K562 (cell line): ENCODE data around the gene CPSF4L. TPM values are rescaled to one million over a fixed set of nuclear protein-coding genes. Genes with fewer than 3 reads are reported as not detected.

Experiments
- ATAC-seq: fragments of 200-7000 bp; cut with Tn5 transposase; 3 replicates; pipeline ENCODE4 v1.9.1; 2020; ENCODE audit warnings: moderate library complexity
- BruUV-seq: library from RNA; stranded (reverse); fragments of 400-500 nt; replicated peaks from 2 replicates; lab custom pipeline; 2021; lab: Mats Ljungman, UMichigan
- CTCF ChIA-PET: fragments of 300-600 bp; formaldehyde crosslinking; extraction: SDS; loops from one replicate; lab custom pipeline; 2021; ENCODE audit warnings: low intra/inter-chr PET ratio; lab: Yijun Ruan, JAX
- POLR2A ChIA-PET: fragments of 300-600, 350-650 bp; sonication (Branson Sonifier 250); formaldehyde crosslinking; extraction: SDS; loops from one replicate; lab custom pipeline; 2021; ENCODE audit warnings: antibody characterized with exemption, inconsistent platforms; lab: Yijun Ruan, JAX
- DNase-seq, 4 experiments: peaks; one replicate each; pipeline versions ENCODE4 v3.0.0 to v3.0.0-alpha.2; 2011 to 2018; ENCODE audit warnings: low spot score in 3 of 4, mixed read lengths in 3 of 4; ENCODE audit errors: extremely low read depth in 1 of 4
- FAIRE-seq: peaks from 2 replicates; lab custom pipeline; 2011; peaks lifted over from hg19 to GRCh38; lab: Jason Lieb, UNC
- H2AFZ ChIP-seq: 2 replicates; pipeline ENCODE4 v1.6.0; 2011; ENCODE audit warnings: low read depth, low read length, control low read depth, inconsistent platforms
- H3K27ac ChIP-seq: fragments of 200-600 bp; 3 replicates; pipeline ENCODE4 v1.8.0; 2011; ENCODE audit warnings: low read depth, mild to moderate bottlenecking, control low read depth, inconsistent platforms, low read length, moderate library complexity, mixed read lengths; ENCODE audit errors: extremely low read depth
- H3K27me3 ChIP-seq, 2 experiments: fragments of 300-600 bp in 1 of 2; 2 replicates in 1 of 2; 3 replicates in 1 of 2; pipeline versions ENCODE4 v1.6.0 to v1.8.0; 2011; ENCODE audit warnings: inconsistent platforms in 2 of 2, low read length in 2 of 2, mild to moderate bottlenecking in 1 of 2, mixed read lengths in 1 of 2, moderate library complexity in 1 of 2; ENCODE audit not compliant: control insufficient read depth in 2 of 2, insufficient read depth in 2 of 2
- H3K36me3 ChIP-seq: fragments of 300-600 bp; 3 replicates; pipeline ENCODE4 v1.8.0; 2011; ENCODE audit warnings: mild to moderate bottlenecking, low read length, inconsistent platforms; ENCODE audit not compliant: control insufficient read depth, insufficient read depth
- H3K4me1 ChIP-seq, 2 experiments: fragments of 200-600 bp in 1 of 2; replicated peaks in 1 of 2; 2 replicates in 1 of 2; 3 replicates in 1 of 2; pipeline versions ENCODE4 v1.5.1 to v1.8.0; 2011; ENCODE audit warnings: inconsistent platforms in 2 of 2, low read length in 2 of 2, mild to moderate bottlenecking in 1 of 2, mixed read lengths in 1 of 2, moderate library complexity in 1 of 2; ENCODE audit not compliant: control insufficient read depth in 2 of 2, insufficient read depth in 2 of 2
- H3K4me2 ChIP-seq: 2 replicates; pipeline ENCODE4 v1.6.1; 2011; ENCODE audit warnings: low read length, control low read depth, inconsistent platforms, mixed read lengths; ENCODE audit not compliant: insufficient read depth
- H3K4me3 ChIP-seq: fragments of 200-600 bp; sonication (generic), shearing (Covaris generic); 2 replicates; pipeline ENCODE4 v1.5.1; 2016; ENCODE audit warnings: control low read depth, inconsistent platforms
- H3K79me2 ChIP-seq: fragments of 200-600 bp; 3 replicates; pipeline ENCODE4 v1.8.0; 2011; ENCODE audit warnings: low read length, inconsistent platforms; ENCODE audit not compliant: control insufficient read depth, insufficient read depth
- H3K9ac ChIP-seq, 2 experiments: 2 replicates each; pipeline versions ENCODE4 v1.6.0 to v1.6.1; 2011; ENCODE audit warnings: low read depth in 2 of 2, low read length in 2 of 2, control low read depth in 1 of 2, inconsistent platforms in 1 of 2, mild to moderate bottlenecking in 1 of 2, mixed read lengths in 1 of 2; ENCODE audit not compliant: insufficient read depth in 1 of 2
- H3K9me1 ChIP-seq: one replicate; pipeline ENCODE4 v1.6.0; 2011; ENCODE audit warnings: inconsistent platforms, mild to moderate bottlenecking, low read length, moderate library complexity; ENCODE audit not compliant: control insufficient read depth, insufficient read depth
- H3K9me3 ChIP-seq: replicated peaks from 2 replicates; pipeline ENCODE4 v1.5.1; 2011; ENCODE audit warnings: low read depth, low read length, inconsistent platforms; ENCODE audit not compliant: control insufficient read depth, insufficient read depth
- H4K20me1 ChIP-seq: replicated peaks from 2 replicates; pipeline ENCODE4 v1.6.1; 2011; ENCODE audit warnings: low read length, inconsistent platforms, mixed read lengths; ENCODE audit not compliant: control insufficient read depth, insufficient read depth
- BDP1 ChIP-seq: IDR thresholded peaks from 3 replicates; pipeline ENCODE4 v1.6.1; 2011; ENCODE audit not compliant: insufficient read length, insufficient read depth
- CEBPG ChIP-seq, 3 experiments: fragments of 200-800 bp in 1 of 3; sonication (Bioruptor generic) in 1 of 3; sonication (generic) in 1 of 3; formaldehyde crosslinking in 1 of 3; IDR thresholded peaks in 2 of 3; conservative IDR thresholded peaks in 1 of 3; 2 replicates each; pipeline versions ENCODE4 v1.6.1 to v1.8.0; 2016 to 2022; ENCODE audit warnings: missing compliant biosample characterization in 2 of 3, missing genetic modification characterization in 2 of 3, mild to moderate bottlenecking in 1 of 3, missing genetic modification reagents in 1 of 3
- EP300 ChIP-seq: IDR thresholded peaks from 2 replicates; pipeline ENCODE4 v1.6.1; 2012; ENCODE audit warnings: low read length, improper control_type of control experiment
- GATAD2B ChIP-seq: fragments of 450-650 bp; IDR thresholded peaks from 2 replicates; pipeline ENCODE4 v1.6.1; 2017; ENCODE audit warnings: mild to moderate bottlenecking, borderline replicate concordance
- IRF2 ChIP-seq: sonication (generic); formaldehyde crosslinking; IDR thresholded peaks from 2 replicates; pipeline ENCODE4 v1.8.1; 2022; ENCODE audit warnings: mild to moderate bottlenecking, missing genetic modification reagents
- NR2C2 ChIP-seq, 2 experiments: fragments of 200-800 bp in 1 of 2; sonication (Bioruptor generic) in 1 of 2; sonication (generic) in 1 of 2; formaldehyde crosslinking in 1 of 2; IDR thresholded peaks; 2 replicates each; pipeline versions ENCODE4 v1.6.1 to v1.8.0; 2016 to 2022; ENCODE audit warnings: mild to moderate bottlenecking in 1 of 2, missing compliant biosample characterization in 1 of 2, missing genetic modification characterization in 1 of 2, missing genetic modification reagents in 1 of 2
- POLR2A ChIP-seq: fragments of 450-650 bp; conservative IDR thresholded peaks from 2 replicates; pipeline ENCODE4 v1.6.1; 2016
- POLR3G ChIP-seq: IDR thresholded peaks from 2 replicates; pipeline ENCODE4 v1.6.1; 2011; ENCODE audit not compliant: insufficient read length, insufficient replicate concordance; ENCODE audit errors: extremely low read depth
- RAD51 ChIP-seq: fragments of 450-650 bp; IDR thresholded peaks from 2 replicates; pipeline ENCODE4 v1.7.1; 2016; ENCODE audit warnings: low read depth, mild to moderate bottlenecking, borderline replicate concordance
- RBM34 ChIP-seq: fragments of 200-400 bp; formaldehyde crosslinking; IDR thresholded peaks from 2 replicates; pipeline ENCODE4 v1.6.1; 2018; ENCODE audit warnings: low read length, borderline replicate concordance; ENCODE audit not compliant: insufficient read depth
- SAFB2 ChIP-seq: fragments of 200-400 bp; formaldehyde crosslinking; IDR thresholded peaks from 2 replicates; pipeline ENCODE4 v1.6.1; 2018; ENCODE audit warnings: borderline replicate concordance, low read length, low read depth, moderate library complexity; ENCODE audit not compliant: severe bottlenecking
- SIN3B ChIP-seq: fragments of 450-650 bp; IDR thresholded peaks from 2 replicates; pipeline ENCODE4 v1.6.1; 2017; ENCODE audit warnings: low read depth, mild to moderate bottlenecking, moderate library complexity
- SIRT6 ChIP-seq: IDR thresholded peaks from one replicate; pipeline ENCODE4 v1.6.1; 2012; ENCODE audit warnings: low read depth, mild to moderate bottlenecking, control low read depth, inconsistent platforms, low read length, moderate library complexity
- SRSF7 ChIP-seq: fragments of 200-400 bp; formaldehyde crosslinking; optimal IDR thresholded peaks from 2 replicates; pipeline ENCODE3; 2017; ENCODE audit warnings: mild to moderate bottlenecking, low read depth, low read length
- TAF15 ChIP-seq: fragments of 200-400 bp; formaldehyde crosslinking; IDR thresholded peaks from 2 replicates; pipeline ENCODE4 v1.6.1; 2017; ENCODE audit warnings: mild to moderate bottlenecking, low read depth, low read length, moderate library complexity
- TRIM28 ChIP-seq: fragments of 450-650 bp; IDR thresholded peaks from 2 replicates; pipeline ENCODE4 v1.6.1; 2017
- ZNF140 ChIP-seq: fragments of 250-450 bp; sonication (Bioruptor Pico); IDR thresholded peaks from 2 replicates; pipeline ENCODE4 v1.8.0; 2021; ENCODE audit warnings: moderate library complexity, mild to moderate bottlenecking, inconsistent platforms
- ZNF398 ChIP-seq: fragments of 250-450 bp; sonication (Bioruptor Pico); IDR thresholded peaks from 2 replicates; pipeline ENCODE4 v1.8.0; 2021; ENCODE audit warnings: moderate library complexity, mild to moderate bottlenecking, inconsistent platforms
- ZNF561 ChIP-seq: fragments of 450-650 bp; formaldehyde crosslinking; conservative IDR thresholded peaks from 2 replicates; pipeline ENCODE4 v1.4.0; 2020; ENCODE audit warnings: mild to moderate bottlenecking, moderate library complexity
- ZNF583 ChIP-seq: fragments of 250-450 bp; sonication (Bioruptor Pico); IDR thresholded peaks from 2 replicates; pipeline ENCODE4 v1.4.0; 2020
- ZNF766 ChIP-seq: fragments of 200-800 bp; sonication (Bioruptor generic); conservative IDR thresholded peaks from 2 replicates; pipeline ENCODE4 v1.6.1; 2016; ENCODE audit warnings: missing genetic modification characterization, missing compliant biosample characterization
- WGBS: fragments of 100-300 bp; shearing (Covaris generic); methylation state at CpG from one replicate; pipeline ENCODE4 v1.1.6; 2016; ENCODE audit warnings: low coverage, mixed read lengths; ENCODE audit not compliant: insufficient coverage; ENCODE audit errors: missing lambda C conversion rate; 5-methylcytosine and 5-hydroxymethylcytosine counted together
- in situ Hi-C: fragments of 300-500 bp; cut with MboI; formaldehyde crosslinking; loops from 4 replicates; pipeline ENCODE4 v1.15.0; 2018; ENCODE audit warnings: inconsistent platforms, mixed read lengths
- intact Hi-C: fragments of 100-400 bp; cut with micrococcal nuclease; formaldehyde crosslinking; loops from 2 replicates; pipeline ENCODE4 v1.14.2; 2022
- polyA plus RNA-seq, 8 experiments: library from polyadenylated mRNA; depleted of rRNA in 4 of 8; stranded (reverse) in 5 of 8; unstranded in 3 of 8; fragments of >200 nt; fragmentation: Nextera tagmentation in 2 of 8; fragmentation: Illumina TruSeq in 1 of 8; extraction: Ambion mirVana in 2 of 8; extraction: Trizol in 1 of 8; gene quantifications; 2 replicates each; pipeline versions ENCODE4 v1.2.1 to v1.2.3, GENCODE V29; 2011 to 2014; ENCODE audit warnings: inconsistent platforms in 1 of 8, missing spikeins in 1 of 8
- total RNA-seq, 7 experiments: library from RNA; depleted of rRNA in 6 of 7; stranded (reverse); fragments of >200 nt in 6 of 7; fragmentation: Illumina TruSeq in 2 of 7; extraction: Trizol in 2 of 7; gene quantifications; 2 replicates each; pipeline versions ENCODE4 v1.2.1 to v1.2.3, GENCODE V29; 2011 to 2021; ENCODE audit warnings: low replicate concordance in 1 of 7
- TF ChIP-seq, protein P1 (sequence below): fragments of 250-450 bp; sonication (Bioruptor Pico); IDR thresholded peaks from 2 replicates; pipeline ENCODE4 v1.8.0; 2021; ENCODE audit warnings: borderline replicate concordance, mild to moderate bottlenecking, moderate library complexity; ENCODE audit not compliant: poor library complexity, severe bottlenecking

The CPSF4L gene
- total and polyA plus RNA-seq, 9 of the 15 experiments (the other 6 are each of a cell fraction or from before 2014, with no cell fraction given): not detected

DNA sequence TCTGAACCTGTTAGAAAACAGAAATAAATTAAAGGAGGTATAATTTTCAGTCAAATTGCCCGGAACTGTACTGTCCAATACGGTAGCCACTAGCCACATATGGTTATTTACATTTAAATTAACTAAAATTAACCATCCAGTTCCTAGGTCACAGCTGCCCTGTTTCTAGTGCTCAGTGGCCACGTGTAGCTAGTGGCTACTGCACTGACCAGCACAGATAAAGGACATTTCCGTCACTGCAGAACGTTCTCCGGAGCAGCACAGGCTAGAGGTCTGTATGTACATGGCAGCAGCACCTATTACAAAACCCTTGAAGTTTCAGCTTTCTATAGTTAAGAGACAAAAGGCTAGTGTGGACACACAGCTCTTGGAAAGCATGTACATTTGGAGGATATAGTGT is 33.7 kb downstream of the CPSF4L start:
- peak overlapping the region; percentile 3 to 50; a peak in 3 of 4 replicates for H3K9ac ChIP-seq
- peaks cover 95% of the 10 kb centered on the region for H3K79me2 ChIP-seq
- DNase-seq (peak in 2 of 4 experiments; percentile 52 to 70), ATAC-seq (peak; percentile 74), FAIRE-seq (peak; percentile 84)
- WGBS: 5% methylated on average over 6 of the region's 6 CpGs
- POLR2A ChIA-PET: interaction anchor here (1.2 to 3.1 kb wide), 6 partner anchors 11 to 143 kb away, joined by 4 to 16 read pairs (median 6); no protein-coding TSS in a partner anchor
- H3K9me3 ChIP-seq: no peaks in the 10 kb centered on the region
- no peak overlapping the region for H2AFZ ChIP-seq
- H4K20me1 ChIP-seq: peaks cover 16% of the 10 kb centered on the region; the same call in 1 of the 2 replicates
- H3K4me1 ChIP-seq: peaks cover 18 to 43% of the 10 kb centered on the region in 2 experiments
- no peaks in the 10 kb centered on the region for H3K9me1 ChIP-seq
- CTCF ChIA-PET: no interaction called here
- no TSS peak for BruUV-seq
- in situ Hi-C loops: no loop called here
- H3K36me3 ChIP-seq: peaks cover 27% of the 10 kb centered on the region
- H3K27ac ChIP-seq: peak overlapping the region; percentile 73
- H3K4me2 ChIP-seq: peak overlapping the region; percentile 69
- intact Hi-C loops: no loop called here
- 0 out of 2 replicates have a peak overlapping the region, but pooled peaks have one; percentile 2 for H3K4me3 ChIP-seq
- no peaks in the 10 kb centered on the region for H3K27me3 ChIP-seq
- TF ChIP-seq TRIM28 (no peak), SIN3B (no peak), ZNF766 (CRISPR knock-in tag) (no peak), SRSF7 (no peak), TAF15 (no peak), NR2C2 (CRISPR knock-in tag; IDR thresholded peaks at IDR 0.05) (no peak), NR2C2 (tag; IDR thresholded peaks at IDR 0.05) (no peak; the same call in 1 of the 2 replicates), RAD51 (no peak), POLR2A (no peak), ZNF140 (CRISPR knock-in tag) (no peak), CEBPG (CRISPR knock-in tag; IDR thresholded peaks at IDR 0.05) (no peak), CEBPG (tag; conservative IDR thresholded peaks at IDR 0.05 in 1 of 2, IDR thresholded peaks at IDR 0.05 in 1 of 2) (no peak), BDP1 (no peak), SIRT6 (no peak), POLR3G (no peak), ZNF583 (CRISPR knock-in tag) (no peak), RBM34 (no peak), SAFB2 (no peak), ZNF398 (no peak), GATAD2B (no peak), ZNF561 (no peak), EP300 (peak; percentile 19; the same call in 1 of the 2 replicates), IRF2 (no peak)
- TF ChIP-seq, protein P1, sequence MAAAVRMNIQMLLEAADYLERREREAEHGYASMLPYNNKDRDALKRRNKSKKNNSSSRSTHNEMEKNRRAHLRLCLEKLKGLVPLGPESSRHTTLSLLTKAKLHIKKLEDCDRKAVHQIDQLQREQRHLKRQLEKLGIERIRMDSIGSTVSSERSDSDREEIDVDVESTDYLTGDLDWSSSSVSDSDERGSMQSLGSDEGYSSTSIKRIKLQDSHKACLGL (CRISPR knock-in tag): peak; percentile 46
